Measurements from ENCODE around the gene ALG13.

Gene ALG13

GRCh38 chrX:111728096-111728495 lies 47.1 kb downstream of the ALG13 start:
- no peak overlapping the region for H2AFZ ChIP-seq (ENCODE audit: low read length)
- no peaks in the 10 kb centered on the region for H3K9me3 ChIP-seq (ENCODE audit: low read length)
- no peaks in the 10 kb centered on the region for H4K20me1 ChIP-seq (ENCODE audit: insufficient read depth, low read length)
- TF ChIP-seq EZH2 (IDR thresholded peaks at IDR 0.05; ENCODE audit: borderline replicate concordance, low read length) = no peak
- no peak for TF ChIP-seq CTCF (IDR thresholded peaks at IDR 0.05; ENCODE audit: low read length)
- no peaks in the 10 kb centered on the region for H3F3A ChIP-seq (ENCODE audit: insufficient read depth, low read length)
- no peak overlapping the region for H3K9ac ChIP-seq (ENCODE audit: low read length)
- no peaks in the 10 kb centered on the region for H3K4me1 ChIP-seq (ENCODE audit: insufficient read depth, low read length, severe bottlenecking)
- no peak overlapping the region for H3K4me3 ChIP-seq (ENCODE audit: low read depth, low read length, poor library complexity, severe bottlenecking)
- H3K9me2 ChIP-seq (ENCODE audit: low read depth, low read length) = no peaks in the 10 kb centered on the region
- H3K27me3 ChIP-seq (ENCODE audit: insufficient read depth, low read length) = no peaks in the 10 kb centered on the region
- no peak overlapping the region for H3K4me2 ChIP-seq (ENCODE audit: low read length)
- H3K36me3 ChIP-seq (ENCODE audit: insufficient read depth, low read length) = peaks cover 41% of the 10 kb centered on the region
- no peak overlapping the region for H3K27ac ChIP-seq (ENCODE audit: low read depth, low read length, poor library complexity, severe bottlenecking)
- H3K79me2 ChIP-seq (ENCODE audit: insufficient read depth, low read length) = no peaks in the 10 kb centered on the region

GRCh38 chrX:111731351-111731750 lies 50.4 kb downstream of the ALG13 start:
- no peak overlapping the region for H3K4me2 ChIP-seq (ENCODE audit: low read length)
- H3K9ac ChIP-seq (ENCODE audit: low read length) = no peak overlapping the region
- H3K9me2 ChIP-seq (ENCODE audit: low read depth, low read length) = no peaks in the 10 kb centered on the region
- no peaks in the 10 kb centered on the region for H4K20me1 ChIP-seq (ENCODE audit: insufficient read depth, low read length)
- TF ChIP-seq CTCF (IDR thresholded peaks at IDR 0.05; ENCODE audit: low read length) (no peak), EZH2 (IDR thresholded peaks at IDR 0.05; ENCODE audit: borderline replicate concordance, low read length) (no peak)
- H3K9me3 ChIP-seq (ENCODE audit: low read length) = no peaks in the 10 kb centered on the region
- H3K36me3 ChIP-seq (ENCODE audit: insufficient read depth, low read length) = peaks cover 51% of the 10 kb centered on the region
- no peak overlapping the region for H3K27ac ChIP-seq (ENCODE audit: low read depth, low read length, poor library complexity, severe bottlenecking)
- no peaks in the 10 kb centered on the region for H3F3A ChIP-seq (ENCODE audit: insufficient read depth, low read length)
- no peak overlapping the region for H2AFZ ChIP-seq (ENCODE audit: low read length)
- H3K4me3 ChIP-seq (ENCODE audit: low read depth, low read length, poor library complexity, severe bottlenecking) = no peak overlapping the region
- no peaks in the 10 kb centered on the region for H3K4me1 ChIP-seq (ENCODE audit: insufficient read depth, low read length, severe bottlenecking)
- H3K27me3 ChIP-seq (ENCODE audit: insufficient read depth, low read length) = no peaks in the 10 kb centered on the region
- H3K79me2 ChIP-seq (ENCODE audit: insufficient read depth, low read length) = no peaks in the 10 kb centered on the region

- H3K27ac ChIP-seq (ENCODE audit: low read depth, low read length, poor library complexity, severe bottlenecking) = no peak overlapping the region
- no peaks in the 10 kb centered on the region for H4K20me1 ChIP-seq (ENCODE audit: insufficient read depth, low read length)
- no peaks in the 10 kb centered on the region for H3F3A ChIP-seq (ENCODE audit: insufficient read depth, low read length)
- H3K4me3 ChIP-seq (ENCODE audit: low read depth, low read length, poor library complexity, severe bottlenecking) = no peak overlapping the region
- H3K4me2 ChIP-seq (ENCODE audit: low read length) = no peak overlapping the region
- H3K79me2 ChIP-seq (ENCODE audit: insufficient read depth, low read length) = no peaks in the 10 kb centered on the region
- no peak overlapping the region for H2AFZ ChIP-seq (ENCODE audit: low read length)
- no peaks in the 10 kb centered on the region for H3K9me2 ChIP-seq (ENCODE audit: low read depth, low read length)
- no peaks in the 10 kb centered on the region for H3K9me3 ChIP-seq (ENCODE audit: low read length)
- H3K4me1 ChIP-seq (ENCODE audit: insufficient read depth, low read length, severe bottlenecking) = no peaks in the 10 kb centered on the region
- no peak for TF ChIP-seq EZH2 (IDR thresholded peaks at IDR 0.05; ENCODE audit: borderline replicate concordance, low read length)
- TF ChIP-seq CTCF (IDR thresholded peaks at IDR 0.05; ENCODE audit: low read length) = no peak
- H3K36me3 ChIP-seq (ENCODE audit: insufficient read depth, low read length) = peaks cover 50% of the 10 kb centered on the region
- no peak overlapping the region for H3K9ac ChIP-seq (ENCODE audit: low read length)
- no peaks in the 10 kb centered on the region for H3K27me3 ChIP-seq (ENCODE audit: insufficient read depth, low read length)
Observed at GRCh38 chrX:111736571-111736970, 55.6 kb downstream of the ALG13 start.

All from OCI-LY1 (cell line).